IMR-90 (cell line): ENCODE results near the gene ADGRL3. TPM values are rescaled to one million over a fixed set of nuclear protein-coding genes. Genes with fewer than 3 reads are reported as not detected.

ENCODE experiments used
- ATAC-seq: fragments of 200-7000 bp; cut with Tn5 transposase; 2 replicates; pipeline ENCODE4 v1.9.1; 2020; ENCODE audit warnings: low read depth, mild to moderate bottlenecking, moderate library complexity
- BruUV-seq: library from RNA; stranded (reverse); fragments of 400-500 nt; replicated peaks from 2 replicates; lab custom pipeline; 2021; lab: Mats Ljungman, UMichigan
- CTCF ChIA-PET: fragments of 300-600 bp; formaldehyde crosslinking; extraction: SDS; loops from one replicate; lab custom pipeline; 2021; ENCODE audit warnings: antibody characterized with exemption; lab: Yijun Ruan, JAX
- POLR2A ChIA-PET: fragments of 300-600 bp; sonication (Branson Sonifier 250); formaldehyde crosslinking; loops from one replicate; lab custom pipeline; 2022; ENCODE audit warnings: antibody characterized with exemption; ENCODE audit not compliant: unreplicated experiment; lab: Charles Lee
- DNase-seq: peaks from one replicate; pipeline ENCODE4 v3.0.0; 2013
- H2AFZ ChIP-seq: replicated peaks from 2 replicates; pipeline ENCODE3; 2013; ENCODE audit warnings: low read length, mild to moderate bottlenecking; ENCODE audit not compliant: poor library complexity
- H2AK5ac ChIP-seq: 2 replicates; pipeline ENCODE4 v1.6.1; 2013; ENCODE audit warnings: low read depth, low read length, inconsistent platforms
- H2AK9ac ChIP-seq: replicated peaks from 2 replicates; pipeline ENCODE3; 2013; ENCODE audit warnings: mild to moderate bottlenecking, low read depth, low read length, moderate library complexity; ENCODE audit not compliant: poor library complexity
- H2BK120ac ChIP-seq: 2 replicates; pipeline ENCODE4 v1.6.1; 2013; ENCODE audit warnings: low read depth, low read length, inconsistent platforms
- H2BK15ac ChIP-seq: 3 replicates; pipeline ENCODE4 v1.6.1; 2013; ENCODE audit warnings: low read depth, low read length, inconsistent platforms
- H2BK20ac ChIP-seq: 2 replicates; pipeline ENCODE4 v1.6.1; 2013; ENCODE audit warnings: low read depth, mild to moderate bottlenecking, inconsistent platforms, low read length, moderate library complexity
- H2BK5ac ChIP-seq: 2 replicates; pipeline ENCODE4 v1.6.1; 2013; ENCODE audit warnings: mild to moderate bottlenecking, low read depth, low read length, inconsistent platforms; ENCODE audit not compliant: poor library complexity, severe bottlenecking
- H3K14ac ChIP-seq: replicated peaks from 2 replicates; pipeline ENCODE4 v1.6.1; 2013; ENCODE audit warnings: low read depth, low read length, inconsistent platforms
- H3K18ac ChIP-seq: 2 replicates; pipeline ENCODE4 v1.6.1; 2013; ENCODE audit warnings: low read depth, low read length, control low read depth
- H3K23ac ChIP-seq: 2 replicates; pipeline ENCODE4 v1.6.1; 2013; ENCODE audit warnings: low read depth, low read length, inconsistent platforms
- H3K27ac ChIP-seq: 2 replicates; pipeline ENCODE4 v1.5.1; 2013; ENCODE audit warnings: mild to moderate bottlenecking, control low read depth, low read length; ENCODE audit not compliant: insufficient read depth
- H3K27me3 ChIP-seq: 2 replicates; pipeline ENCODE4 v1.6.1; 2013; ENCODE audit warnings: low read length; ENCODE audit not compliant: control insufficient read depth, insufficient read depth
- H3K36me3 ChIP-seq: 2 replicates; pipeline ENCODE4 v1.6.1; 2013; ENCODE audit warnings: low read length, mixed read lengths; ENCODE audit not compliant: control insufficient read depth, insufficient read depth
- H3K4ac ChIP-seq: 2 replicates; pipeline ENCODE4 v1.6.1; 2013; ENCODE audit warnings: low read depth, low read length, inconsistent platforms
- H3K4me1 ChIP-seq: 2 replicates; pipeline ENCODE4 v1.6.1; 2013; ENCODE audit warnings: low read length, mixed read lengths; ENCODE audit not compliant: control insufficient read depth, insufficient read depth
- H3K4me2 ChIP-seq: 2 replicates; pipeline ENCODE4 v1.6.1; 2013; ENCODE audit warnings: low read depth, mild to moderate bottlenecking, control low read depth, low read length, moderate library complexity
- H3K4me3 ChIP-seq: 2 replicates; pipeline ENCODE4 v1.5.1; 2013; ENCODE audit warnings: low read depth, mild to moderate bottlenecking, control low read depth, low read length, moderate library complexity; ENCODE audit not compliant: insufficient read depth
- H3K56ac ChIP-seq: 2 replicates; pipeline ENCODE4 v1.6.1; 2013; ENCODE audit warnings: low read length, inconsistent platforms; ENCODE audit not compliant: insufficient read depth; ENCODE audit errors: extremely low read depth
- H3K79me1 ChIP-seq, 2 experiments: 2 replicates each; pipeline ENCODE4 v1.6.1; 2013; ENCODE audit warnings: low read length in 2 of 2, inconsistent platforms in 1 of 2, low read depth in 1 of 2
- H3K9ac ChIP-seq: 2 replicates; pipeline ENCODE4 v1.6.1; 2013; ENCODE audit warnings: low read depth, low read length, control low read depth
- H3K9me1 ChIP-seq: 2 replicates; pipeline ENCODE4 v1.6.1; 2013; ENCODE audit warnings: low read length, inconsistent platforms; ENCODE audit not compliant: insufficient read depth
- H3K9me3 ChIP-seq: 2 replicates; pipeline ENCODE4 v1.6.1; 2013; ENCODE audit warnings: low read length; ENCODE audit not compliant: control insufficient read depth, insufficient read depth
- H4K20me1 ChIP-seq: 2 replicates; pipeline ENCODE4 v1.6.1; 2013; ENCODE audit warnings: low read length, inconsistent platforms; ENCODE audit not compliant: insufficient read depth
- H4K5ac ChIP-seq: 2 replicates; pipeline ENCODE4 v1.6.1; 2013; ENCODE audit warnings: mild to moderate bottlenecking, low read depth, low read length, control low read depth
- H4K8ac ChIP-seq, 2 experiments: 2 replicates each; pipeline ENCODE4 v1.6.1; 2013; ENCODE audit warnings: low read depth in 2 of 2, low read length in 2 of 2, control low read depth in 1 of 2, inconsistent platforms in 1 of 2
- H4K91ac ChIP-seq: 2 replicates; pipeline ENCODE4 v1.6.1; 2013; ENCODE audit warnings: low read depth, low read length, inconsistent platforms; ENCODE audit not compliant: insufficient read depth
- ELK1 ChIP-seq: fragments of 150-350 bp; IDR thresholded peaks from 2 replicates; pipeline ENCODE4 v1.6.1; 2016; ENCODE audit warnings: low read depth, mild to moderate bottlenecking, low read length, moderate library complexity, borderline replicate concordance
- MAFK ChIP-seq: IDR thresholded peaks from 2 replicates; pipeline ENCODE4 v1.6.1; 2012; ENCODE audit warnings: low read depth, low read length, improper control_type of control experiment
- POLR2A ChIP-seq: IDR thresholded peaks from 2 replicates; pipeline ENCODE4 v1.6.1; 2012; ENCODE audit warnings: mild to moderate bottlenecking, low read depth, low read length
- RAD21 ChIP-seq: IDR thresholded peaks from 2 replicates; pipeline ENCODE4 v1.6.1; 2012; ENCODE audit warnings: low read length, improper control_type of control experiment
- RFX5 ChIP-seq: IDR thresholded peaks from 2 replicates; pipeline ENCODE4 v1.8.0; 2012; ENCODE audit warnings: low read depth, mild to moderate bottlenecking, low read length, moderate library complexity
- SMC3 ChIP-seq: fragments of 150-350 bp; IDR thresholded peaks from 2 replicates; pipeline ENCODE4 v1.6.1; 2016; ENCODE audit warnings: low read depth, mild to moderate bottlenecking, antibody characterized with exemption, low read length, moderate library complexity
- WGBS, 2 experiments: methylation state at CpG; one replicate each; pipeline versions ENCODE4 v1.1.5 to v1.1.7; 2013; ENCODE audit warnings: missing lambda C conversion rate in 2 of 2; ENCODE audit not compliant: insufficient read length in 1 of 2; ENCODE audit errors: extremely low coverage in 2 of 2; 5-methylcytosine and 5-hydroxymethylcytosine counted together
- dilution Hi-C: fragments of 300-500 bp; cut with HindIII; formaldehyde crosslinking; loops from one replicate; pipeline ENCODE4 v1.14.3; 2018; ENCODE audit warnings: low sequenced_read_pairs; ENCODE audit not compliant: unreplicated experiment
- in situ Hi-C: fragments of 300-500 bp; cut with MboI; formaldehyde crosslinking; loops from 3 replicates; pipeline ENCODE4 v1.14.3; 2019; ENCODE audit warnings: low sequenced_read_pairs, inconsistent platforms, mixed read lengths
- intact Hi-C: fragments of 100-400 bp; cut with micrococcal nuclease; formaldehyde crosslinking; loops from 2 replicates; pipeline ENCODE4 v1.10.0; 2022
- polyA plus RNA-seq, 3 experiments: library from polyadenylated mRNA; depleted of rRNA; stranded (reverse); fragments of >200 nt; gene quantifications; 2 replicates each; pipeline ENCODE4 v1.2.3, GENCODE V29; 2012; ENCODE audit warnings: low replicate concordance in 1 of 3
- total RNA-seq: library from RNA; depleted of rRNA; stranded (reverse); fragments of >200 nt; gene quantifications from 2 replicates; pipeline ENCODE4 v1.2.3, GENCODE V29; 2012
- TF ChIP-seq, protein P1 (sequence below): conservative IDR thresholded peaks from 2 replicates; pipeline ENCODE4 v1.5.1; 2012; ENCODE audit warnings: mild to moderate bottlenecking, low read depth, low read length, improper control_type of control experiment

ADGRL3 gene
- total and polyA plus RNA-seq, 2 of the 4 experiments (the other 2 are of a cell fraction): 0.46 to 2.5 TPM

GRCh38 chr4:61192392-61192791 is 7.7 kb upstream of the ADGRL3 start:
- H2BK120ac ChIP-seq: no peak overlapping the region
- no peak overlapping the region for H2AK5ac ChIP-seq
- no peak for DNase-seq
- ChIA-PET POLR2A (no interaction called here), CTCF (no interaction called here)
- in situ Hi-C loops (no loop called here), intact Hi-C loops (no loop called here), dilution Hi-C loops (no loop called here)
- no peak overlapping the region for H3K18ac ChIP-seq
- WGBS, 2 experiments: no CpG with 5 or more reads among the region's 2 CpGs
- no peaks in the 10 kb centered on the region for H3K9me3 ChIP-seq
- H3K36me3 ChIP-seq: no peaks in the 10 kb centered on the region
- no peaks in the 10 kb centered on the region for H4K20me1 ChIP-seq
- no peak overlapping the region for H3K23ac ChIP-seq
- no TSS peak for BruUV-seq
- H3K9ac ChIP-seq: no peak overlapping the region
- no peak overlapping the region for H3K4ac ChIP-seq
- H2BK5ac ChIP-seq: no peak overlapping the region
- H2AK9ac ChIP-seq: no peak overlapping the region
- H2AFZ ChIP-seq: no peak overlapping the region
- no peak overlapping the region for H4K5ac ChIP-seq
- H3K14ac ChIP-seq: no peak overlapping the region
- H3K4me2 ChIP-seq: no peak overlapping the region
- ATAC-seq: no peak
- no peak overlapping the region for H3K56ac ChIP-seq
- TF ChIP-seq RAD21 (no peak), MAFK (no peak), POLR2A (no peak), RFX5 (no peak), ELK1 (no peak), SMC3 (no peak)
- TF ChIP-seq, protein P1, sequence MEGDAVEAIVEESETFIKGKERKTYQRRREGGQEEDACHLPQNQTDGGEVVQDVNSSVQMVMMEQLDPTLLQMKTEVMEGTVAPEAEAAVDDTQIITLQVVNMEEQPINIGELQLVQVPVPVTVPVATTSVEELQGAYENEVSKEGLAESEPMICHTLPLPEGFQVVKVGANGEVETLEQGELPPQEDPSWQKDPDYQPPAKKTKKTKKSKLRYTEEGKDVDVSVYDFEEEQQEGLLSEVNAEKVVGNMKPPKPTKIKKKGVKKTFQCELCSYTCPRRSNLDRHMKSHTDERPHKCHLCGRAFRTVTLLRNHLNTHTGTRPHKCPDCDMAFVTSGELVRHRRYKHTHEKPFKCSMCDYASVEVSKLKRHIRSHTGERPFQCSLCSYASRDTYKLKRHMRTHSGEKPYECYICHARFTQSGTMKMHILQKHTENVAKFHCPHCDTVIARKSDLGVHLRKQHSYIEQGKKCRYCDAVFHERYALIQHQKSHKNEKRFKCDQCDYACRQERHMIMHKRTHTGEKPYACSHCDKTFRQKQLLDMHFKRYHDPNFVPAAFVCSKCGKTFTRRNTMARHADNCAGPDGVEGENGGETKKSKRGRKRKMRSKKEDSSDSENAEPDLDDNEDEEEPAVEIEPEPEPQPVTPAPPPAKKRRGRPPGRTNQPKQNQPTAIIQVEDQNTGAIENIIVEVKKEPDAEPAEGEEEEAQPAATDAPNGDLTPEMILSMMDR: no peak
- H2BK15ac ChIP-seq: no peak overlapping the region
- H3K79me1 ChIP-seq: no peaks in the 10 kb centered on the region
- H4K91ac ChIP-seq: no peak overlapping the region
- no peak overlapping the region for H2BK20ac ChIP-seq
- no peak overlapping the region for H3K27ac ChIP-seq
- H3K9me1 ChIP-seq: no peaks in the 10 kb centered on the region
- no peaks in the 10 kb centered on the region for H3K4me1 ChIP-seq
- no peaks in the 10 kb centered on the region for H3K27me3 ChIP-seq
- no peak overlapping the region for H4K8ac ChIP-seq
- no peak overlapping the region for H3K4me3 ChIP-seq
